Transverse colon (tissue), 4 donors: ENCODE measurements around the gene MPP2. TPM values are rescaled to one million over a fixed set of nuclear protein-coding genes. Genes with fewer than 3 reads are reported as not detected.

ENCODE experiments used
- DNase-seq: peaks from one replicate; pipeline ENCODE4 v3.0.0-alpha.2; 2019
- H3K27ac ChIP-seq, 4 donors: fragments of 200-600 bp; sonication (generic); 2 replicates each; pipeline ENCODE4 v1.5.1; 2016 to 2018; ENCODE audit warnings: inconsistent platforms in 4 of 4
- H3K27me3 ChIP-seq: fragments of 200-600 bp; sonication (generic); 2 replicates; pipeline ENCODE4 v1.5.1; 2017; ENCODE audit warnings: inconsistent platforms
- H3K36me3 ChIP-seq, 4 donors: fragments of 200-600 bp; sonication (generic); 2 replicates each; pipeline ENCODE4 v1.5.1; 2017 to 2019; ENCODE audit warnings: inconsistent platforms in 4 of 4
- H3K4me1 ChIP-seq, 4 donors: fragments of 200-600 bp; sonication (generic); 2 replicates each; pipeline ENCODE4 v1.5.1; 2017 to 2020; ENCODE audit warnings: inconsistent platforms in 4 of 4
- H3K4me3 ChIP-seq, 4 donors: fragments of 200-600 bp; sonication (generic); 1 replicate in 1 of 4; 2 replicates in 3 of 4; pipeline versions ENCODE4 v1.5.1 to v1.6.1; 2017 to 2019; ENCODE audit warnings: inconsistent platforms in 4 of 4
- H3K9me3 ChIP-seq, 2 donors: fragments of 200-600 bp; sonication (generic); 2 replicates each; pipeline ENCODE4 v1.5.1; 2017 to 2019; ENCODE audit warnings: inconsistent platforms in 2 of 2
- CTCF ChIP-seq, 5 experiments: fragments of 200-600 bp in 3 of 5; fragments of 450-650 bp in 2 of 5; sonication (generic) in 3 of 5; IDR thresholded peaks; 1 replicate in 2 of 5; 2 replicates in 3 of 5; pipeline ENCODE4 v1.5.1; 2016 to 2017; ENCODE audit warnings: antibody characterized with exemption in 5 of 5, inconsistent platforms in 3 of 5, mild to moderate bottlenecking in 2 of 5, moderate library complexity in 1 of 5
- EP300 ChIP-seq: sonication (generic); formaldehyde crosslinking; IDR thresholded peaks from one replicate; pipeline ENCODE4 v1.6.1; 2017; ENCODE audit warnings: antibody characterized with exemption, low read depth
- POLR2A ChIP-seq: fragments of 450-650 bp; IDR thresholded peaks from one replicate; pipeline ENCODE4 v1.6.1; 2016; ENCODE audit warnings: antibody characterized with exemption, mild to moderate bottlenecking, moderate library complexity
- POLR2AphosphoS5 ChIP-seq, 3 donors: sonication (generic); formaldehyde crosslinking; IDR thresholded peaks; one replicate each; pipeline ENCODE4 v1.6.1; 2016; ENCODE audit warnings: antibody characterized with exemption in 3 of 3
- WGBS, 2 donors: methylation state at CpG; one replicate each; pipeline ENCODE4 v1.1.5; 2018; ENCODE audit warnings: low coverage in 1 of 2; 5-methylcytosine and 5-hydroxymethylcytosine counted together
- in situ Hi-C, 4 donors: fragments of 200-750 bp; cut with MboI; loops; one replicate each; pipeline versions ENCODE4 v1.15.0 to v1.15.1; 2017; ENCODE audit warnings: low sequenced_read_pairs in 3 of 4, low pct_ligation_motif_present in 1 of 4, low pct_unique_long_range_greater_than_20kb in 1 of 4
- intact Hi-C: fragments of 100-400 bp; cut with DNase I; formaldehyde crosslinking; loops from one replicate; pipeline ENCODE4 v1.15.1; 2023; ENCODE audit warnings: low total_unique reads
- total RNA-seq, 4 donors: library from RNA; depleted of rRNA; stranded (reverse); fragments of >200 nt; gene quantifications; one replicate each; pipeline ENCODE4 v1.1.0, GENCODE V29; 2016

The MPP2 gene
- total RNA-seq, 4 donors from 2014 or later = 3.4 to 4.9 (median 4.2) TPM

DNA sequence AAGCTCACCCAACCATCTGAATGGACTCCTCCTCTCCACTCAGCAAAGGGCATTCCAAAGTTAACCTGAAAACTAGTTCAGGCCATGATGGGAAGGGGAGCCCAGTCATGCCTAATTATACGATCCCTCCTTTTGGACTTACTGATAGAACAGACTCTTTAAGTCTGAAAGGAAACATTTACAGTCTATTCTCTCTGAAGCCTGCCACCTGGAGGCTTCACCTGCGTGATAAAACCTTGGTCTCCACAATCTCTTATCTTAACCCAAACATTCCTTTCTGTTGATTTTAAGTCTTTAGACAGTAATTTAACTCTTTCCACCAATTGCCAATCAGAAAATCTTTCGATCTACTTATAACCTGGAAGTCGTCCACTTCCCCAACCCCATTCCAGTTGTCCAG lies 9.0 kb upstream of the MPP2 start:
- in situ Hi-C loops (no loop called here), intact Hi-C loops (no loop called here)
- Histone ChIP-seq H3K27ac (no peak overlapping the region), H3K27me3 (peaks cover 17% of the 10 kb centered on the region), H3K4me1 (peaks cover 0 to 12% (median 5%) of the 10 kb centered on the region in 4 donors), H3K36me3 (no peaks in the 10 kb centered on the region), H3K4me3 (no peak overlapping the region), H3K9me3 (no peaks in the 10 kb centered on the region)
- TF ChIP-seq EP300 = no peak
- TF ChIP-seq POLR2A = no peak
- TF ChIP-seq POLR2AphosphoS5 (IDR thresholded peaks at IDR 0.05) = no peak
- no peak for TF ChIP-seq CTCF (IDR thresholded peaks at IDR 0.05)
- no peak for DNase-seq
- WGBS, 2 donors = 54 to 60% methylated on average over 3 to 4 of the region's 4 CpGs

DNA sequence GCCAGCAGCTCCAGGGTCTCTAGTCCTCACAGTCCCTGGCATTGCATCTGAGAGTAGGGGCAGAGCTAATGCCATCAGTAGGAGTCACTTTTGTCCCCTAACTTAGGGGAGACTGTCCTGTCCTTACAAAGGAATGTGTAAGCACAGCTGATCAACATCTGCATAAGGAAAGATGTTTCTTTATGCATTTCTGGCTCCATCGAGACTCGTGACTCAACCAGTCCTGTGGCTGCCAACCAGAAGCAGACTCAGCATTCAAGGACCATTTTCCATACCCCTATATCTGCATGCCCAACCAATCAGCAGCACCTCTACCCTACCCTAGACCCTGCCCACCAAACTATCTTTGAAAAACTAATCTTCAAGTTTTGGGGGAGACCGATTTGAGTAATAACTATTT lies 8.2 kb upstream of the MPP2 start:
- in situ Hi-C loops = no loop called here
- no peak for DNase-seq
- Histone ChIP-seq H3K9me3 (no peaks in the 10 kb centered on the region), H3K4me3 (no peak overlapping the region), H3K27me3 (peaks cover 17% of the 10 kb centered on the region), H3K4me1 (peaks cover 0 to 12% (median 5%) of the 10 kb centered on the region in 4 donors), H3K36me3 (no peaks in the 10 kb centered on the region), H3K27ac (no peak overlapping the region)
- intact Hi-C loops = no loop called here
- 83% methylated on average over 3 of the region's 3 CpGs; no CpG with 5 or more reads in 1 of the 2 donors for WGBS, 2 donors
- TF ChIP-seq CTCF (IDR thresholded peaks at IDR 0.05) = no peak
- TF ChIP-seq EP300 = no peak
- no peak for TF ChIP-seq POLR2A
- no peak for TF ChIP-seq POLR2AphosphoS5 (IDR thresholded peaks at IDR 0.05)

- peaks cover 18% of the 10 kb centered on the region for H3K27me3 ChIP-seq
- in situ Hi-C loops = no loop called here
- no peak overlapping the region for H3K4me3 ChIP-seq
- 71 to 94% methylated on average over 2 of the region's 2 CpGs for WGBS, 2 donors
- no peaks in the 10 kb centered on the region for H3K36me3 ChIP-seq
- no peak for TF ChIP-seq POLR2AphosphoS5 (IDR thresholded peaks at IDR 0.05)
- no peak for TF ChIP-seq EP300
- no peak for TF ChIP-seq POLR2A
- TF ChIP-seq CTCF (IDR thresholded peaks at IDR 0.05) = no peak
- intact Hi-C loops = no loop called here
- DNase-seq = no peak
- peaks cover 0 to 12% (median 5%) of the 10 kb centered on the region in 4 donors for H3K4me1 ChIP-seq
- H3K27ac ChIP-seq = no peak overlapping the region
- no peaks in the 10 kb centered on the region for H3K9me3 ChIP-seq
These were observed 7.1 kb upstream of the MPP2 start for GRCh38 chr17:43914451-43914850.

DNA sequence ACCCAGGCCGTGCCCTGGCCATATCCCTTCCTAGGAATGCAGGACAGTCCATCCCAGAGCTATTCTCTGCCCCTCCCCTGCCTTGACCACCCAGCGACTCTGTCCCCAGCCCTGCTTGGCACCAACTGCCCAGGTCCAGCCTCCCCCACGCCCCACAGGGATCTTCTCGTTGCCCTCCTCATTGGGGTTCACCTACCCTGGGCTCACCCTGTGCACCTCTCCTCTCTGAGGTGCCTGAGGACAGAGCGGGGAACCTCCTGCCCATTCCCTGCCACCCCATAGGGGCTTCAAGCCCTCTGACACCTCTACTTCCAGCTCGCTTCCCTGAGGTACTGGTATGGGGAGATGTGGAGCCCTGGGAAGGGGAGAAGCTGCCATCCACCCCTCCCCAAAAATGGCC lies 6.2 kb upstream of the MPP2 start:
- 71% methylated on average over 6 of the region's 6 CpGs; no CpG with 5 or more reads in 1 of the 2 donors for WGBS, 2 donors
- no peak overlapping the region for H3K4me3 ChIP-seq
- no peaks in the 10 kb centered on the region for H3K9me3 ChIP-seq
- H3K36me3 ChIP-seq = no peaks in the 10 kb centered on the region
- peaks cover 20% of the 10 kb centered on the region for H3K27me3 ChIP-seq
- no peak for DNase-seq
- intact Hi-C loops (no loop called here), in situ Hi-C loops (no loop called here)
- TF ChIP-seq POLR2AphosphoS5 (IDR thresholded peaks at IDR 0.05) (no peak), CTCF (IDR thresholded peaks at IDR 0.05) (no peak), POLR2A (no peak), EP300 (no peak)
- H3K27ac ChIP-seq = no peak overlapping the region
- peaks cover 0 to 14% (median 5%) of the 10 kb centered on the region in 4 donors for H3K4me1 ChIP-seq
